ENCODE data around the gene DRAM1.
"Not testable (repeated sequence)": the region's sequence is repeated elsewhere in the genome, so short reads cannot be mapped to it uniquely, and the experiment has no call there.

DRAM1 gene

GRCh38 chr12:101876861-101877805, at the start of gene DRAM1:
DRAM1 (plus strand) TSS chr12:101877580; CDS start chr12:101877790, 210 bp downstream.
- DNase-seq: peak in 51 of 58 donors; percentile 14 to 79 (median 49)

GRCh38 chr12:101828463-101829196, 48.8 kb upstream of the DRAM1 start:
- DNase-seq: no peak

- DNase-seq: peak in 3 of 58 donors; percentile 14 to 29 (median 16)
These were observed 47.6 kb upstream of the DRAM1 start for GRCh38 chr12:101829639-101830366.

GRCh38 chr12:101830367-101831325, 46.7 kb upstream of the DRAM1 start, which contains the start of gene GNPTAB:
GNPTAB (minus strand) TSS chr12:101830959; CDS start chr12:101830675, 284 bp downstream.
- peak; percentile 35 to 94 (median 86) for DNase-seq

GRCh38 chr12:101832030-101832429, 45.4 kb upstream of the DRAM1 start:
- DNase-seq: no peak

GRCh38 chr12:101838628-101839323, 38.6 kb upstream of the DRAM1 start:
- DNase-seq: no peak

GRCh38 chr12:101839324-101840283, 37.8 kb upstream of the DRAM1 start:
- peak in 39 of 58 donors; percentile 4 to 65 (median 25) for DNase-seq

GRCh38 chr12:101841069-101841468, 36.3 kb upstream of the DRAM1 start:
- no peak for DNase-seq

- no peak for DNase-seq
These were observed 32.2 kb upstream of the DRAM1 start for GRCh38 chr12:101845137-101845711.

GRCh38 chr12:101847325-101847724, 30.1 kb upstream of the DRAM1 start:
- no peak for DNase-seq

GRCh38 chr12:101850199-101850598, 27.2 kb upstream of the DRAM1 start:
- no peak for DNase-seq

- no peak for DNase-seq
These were observed 24.4 kb upstream of the DRAM1 start for GRCh38 chr12:101852998-101853397.

- DNase-seq: no peak
These were observed 22.6 kb upstream of the DRAM1 start for GRCh38 chr12:101854747-101855146.

GRCh38 chr12:101855364-101855884, 22.0 kb upstream of the DRAM1 start:
- DNase-seq: no peak

GRCh38 chr12:101855976-101856375, 21.4 kb upstream of the DRAM1 start:
- DNase-seq: no peak

GRCh38 chr12:101856614-101857013, 20.8 kb upstream of the DRAM1 start:
- not testable (repeated sequence) for DNase-seq

- no peak for DNase-seq
These were observed 20.3 kb upstream of the DRAM1 start for GRCh38 chr12:101857043-101857558.

Data from anterior cingulate cortex (tissue), 58 donors.